GM20431 (cell line): ENCODE results near the gene PSAPL1.

Source experiments
- in situ Hi-C: fragments of 300-500 bp; cut with MseI, MboI; formaldehyde crosslinking; loops from one replicate; pipeline ENCODE4 v1.15.0; 2020; ENCODE audit warnings: low sequenced_read_pairs; ENCODE audit not compliant: unreplicated experiment

PSAPL1 gene, protein sequence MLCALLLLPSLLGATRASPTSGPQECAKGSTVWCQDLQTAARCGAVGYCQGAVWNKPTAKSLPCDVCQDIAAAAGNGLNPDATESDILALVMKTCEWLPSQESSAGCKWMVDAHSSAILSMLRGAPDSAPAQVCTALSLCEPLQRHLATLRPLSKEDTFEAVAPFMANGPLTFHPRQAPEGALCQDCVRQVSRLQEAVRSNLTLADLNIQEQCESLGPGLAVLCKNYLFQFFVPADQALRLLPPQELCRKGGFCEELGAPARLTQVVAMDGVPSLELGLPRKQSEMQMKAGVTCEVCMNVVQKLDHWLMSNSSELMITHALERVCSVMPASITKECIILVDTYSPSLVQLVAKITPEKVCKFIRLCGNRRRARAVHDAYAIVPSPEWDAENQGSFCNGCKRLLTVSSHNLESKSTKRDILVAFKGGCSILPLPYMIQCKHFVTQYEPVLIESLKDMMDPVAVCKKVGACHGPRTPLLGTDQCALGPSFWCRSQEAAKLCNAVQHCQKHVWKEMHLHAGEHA

DNA sequence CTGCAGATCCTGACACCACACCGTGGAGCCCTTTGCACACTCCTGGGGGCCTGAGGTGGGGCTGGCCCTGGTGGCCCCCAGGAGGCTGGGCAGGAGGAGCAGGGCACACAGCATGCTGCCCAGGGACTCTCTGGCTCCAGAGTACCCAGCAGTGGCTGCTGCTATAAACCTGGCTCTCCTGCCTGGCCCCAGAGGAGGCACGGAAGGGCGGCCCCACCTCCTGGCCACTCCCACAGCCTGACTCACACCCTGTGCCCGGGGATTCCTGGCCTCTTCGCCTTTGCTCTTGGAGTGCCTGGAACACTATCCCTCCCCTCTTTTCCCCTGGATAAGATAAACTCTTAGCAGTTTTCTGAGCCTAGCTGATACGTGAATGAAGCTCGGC, at the start of gene PSAPL1:
Gene PSAPL1 (minus strand): TSS at position 165 of the 385 bp plus-strand sequence. CDS start 51 bp downstream, at position 114.
- in situ Hi-C loops = no loop called here

GRCh38 chr4:7481227-7481626, 46.5 kb upstream of the PSAPL1 start:
- in situ Hi-C loops = no loop called here

- in situ Hi-C loops = no loop called here
Measured at GRCh38 chr4:7480423-7480822, 45.7 kb upstream of the PSAPL1 start.

GRCh38 chr4:7478665-7479064, 43.9 kb upstream of the PSAPL1 start:
- in situ Hi-C loops = no loop called here

GRCh38 chr4:7477695-7478094, 43.0 kb upstream of the PSAPL1 start:
- in situ Hi-C loops = no loop called here

GRCh38 chr4:7476820-7477219, 42.1 kb upstream of the PSAPL1 start:
- in situ Hi-C loops = no loop called here

DNA sequence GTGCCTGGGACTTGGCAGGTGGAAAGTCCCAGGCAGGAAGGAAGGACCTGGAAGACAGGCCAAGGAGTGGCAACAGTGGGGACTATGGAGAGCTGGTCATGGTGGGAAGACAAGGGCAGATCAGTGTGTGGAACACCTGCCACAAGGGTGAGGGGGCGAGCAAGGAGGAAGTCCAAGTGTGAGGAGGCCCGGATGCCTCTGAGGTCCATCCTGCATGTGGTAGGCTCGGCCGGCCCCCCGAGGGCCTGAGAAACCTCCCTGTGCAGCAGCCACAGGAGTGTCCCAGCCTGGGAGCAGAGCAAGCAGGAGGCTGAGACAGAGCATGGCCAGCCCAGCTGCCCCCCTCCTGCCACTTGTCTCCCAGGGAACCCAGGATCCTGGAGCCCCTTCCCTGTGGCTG, 40.5 kb upstream of the PSAPL1 start:
- in situ Hi-C loops = no loop called here

DNA sequence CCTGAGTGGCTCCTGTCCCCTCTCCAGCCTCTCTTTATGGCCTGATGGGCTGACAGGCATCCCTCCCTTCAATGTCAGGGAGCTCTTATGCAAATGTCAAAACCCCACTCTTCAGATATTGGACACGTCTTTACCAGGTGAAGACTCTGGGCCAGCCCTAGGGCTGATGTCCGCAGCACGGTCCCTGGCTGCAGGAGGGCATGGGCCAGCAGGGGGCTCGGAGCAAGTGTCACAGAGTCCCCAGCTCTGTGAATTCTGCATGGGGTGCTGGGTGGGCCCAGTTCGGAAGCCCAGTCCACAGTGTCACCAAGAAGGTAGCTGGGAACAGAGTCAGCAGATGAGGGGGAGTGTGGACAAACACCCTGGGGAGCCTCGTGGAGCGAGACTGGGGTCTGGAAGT, 39.6 kb upstream of the PSAPL1 start:
- in situ Hi-C loops = no loop called here

DNA sequence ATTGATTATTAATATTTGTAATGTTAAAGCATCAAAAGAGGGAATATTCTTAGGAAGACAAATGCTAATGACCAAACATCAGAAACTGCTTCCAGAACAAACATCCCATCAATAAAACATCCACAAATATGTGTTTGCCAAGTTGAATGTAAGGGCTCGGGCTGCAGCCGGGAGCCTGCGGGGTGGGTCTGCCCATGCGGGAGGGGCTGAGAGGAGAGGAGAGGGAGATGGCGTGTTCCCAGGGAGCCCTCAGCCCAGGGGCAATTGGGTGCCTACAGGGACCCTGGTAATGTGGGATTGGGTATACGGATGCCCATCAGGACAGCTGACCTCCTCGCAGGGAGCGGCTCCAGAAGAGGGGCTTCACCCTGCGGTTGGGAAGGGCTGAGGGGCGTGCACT, 38.4 kb upstream of the PSAPL1 start:
- in situ Hi-C loops = no loop called here

DNA sequence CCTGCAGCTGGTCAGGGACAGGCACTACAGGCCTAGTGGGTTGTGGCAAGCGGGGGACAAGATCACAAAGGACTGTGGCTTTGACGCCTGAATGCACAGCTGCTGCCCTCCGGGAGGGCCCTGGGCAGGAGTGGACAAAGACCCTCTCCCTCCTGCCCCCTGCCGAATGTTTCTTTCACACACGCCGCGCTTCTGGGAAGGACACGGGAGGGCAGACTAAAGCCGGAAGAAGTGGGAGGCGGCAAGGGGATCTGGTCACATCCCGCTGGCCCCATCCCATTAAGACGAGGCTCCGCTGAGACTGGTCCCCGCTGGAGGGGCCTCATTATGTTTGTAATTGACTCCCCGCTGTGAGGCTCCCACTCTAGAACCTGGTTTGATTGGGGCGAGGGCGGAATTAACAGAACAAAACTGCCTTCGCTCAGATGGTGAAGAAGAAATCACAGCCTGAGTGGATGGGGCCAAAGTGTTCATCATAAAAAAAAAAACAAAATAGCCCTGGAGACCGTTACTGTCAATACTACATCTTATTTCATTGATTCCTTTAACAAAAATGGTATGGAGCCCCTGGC, 37.8 kb upstream of the PSAPL1 start:
- in situ Hi-C loops = no loop called here

GRCh38 chr4:7470522-7471128, 35.9 kb upstream of the PSAPL1 start:
- in situ Hi-C loops = no loop called here

DNA sequence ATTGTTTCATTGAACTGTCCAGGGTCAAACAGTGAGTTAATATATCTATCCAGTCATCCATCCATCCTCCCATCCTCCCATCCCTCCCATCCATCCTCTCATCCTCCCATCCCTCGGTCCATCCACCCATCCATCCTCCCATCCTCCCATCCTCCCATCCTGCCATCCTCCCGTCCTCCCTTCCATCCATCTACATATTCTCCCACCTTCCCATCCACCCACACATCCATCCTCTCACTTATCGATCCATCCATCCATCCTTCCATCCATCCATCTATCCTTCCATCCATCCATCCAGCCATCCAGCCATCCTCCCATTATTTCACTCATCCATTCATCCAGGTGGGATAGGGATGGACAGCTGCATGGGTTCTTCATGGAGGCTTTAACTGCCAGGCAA, 35.4 kb upstream of the PSAPL1 start:
- in situ Hi-C loops = no loop called here

- in situ Hi-C loops = no loop called here
Measured at GRCh38 chr4:7469023-7469422, 34.3 kb upstream of the PSAPL1 start.

GRCh38 chr4:7467471-7467870, 32.7 kb upstream of the PSAPL1 start:
- in situ Hi-C loops = no loop called here

GRCh38 chr4:7466904-7467303, 32.2 kb upstream of the PSAPL1 start:
- in situ Hi-C loops = no loop called here

GRCh38 chr4:7466215-7466614, 31.5 kb upstream of the PSAPL1 start:
- in situ Hi-C loops = no loop called here

DNA sequence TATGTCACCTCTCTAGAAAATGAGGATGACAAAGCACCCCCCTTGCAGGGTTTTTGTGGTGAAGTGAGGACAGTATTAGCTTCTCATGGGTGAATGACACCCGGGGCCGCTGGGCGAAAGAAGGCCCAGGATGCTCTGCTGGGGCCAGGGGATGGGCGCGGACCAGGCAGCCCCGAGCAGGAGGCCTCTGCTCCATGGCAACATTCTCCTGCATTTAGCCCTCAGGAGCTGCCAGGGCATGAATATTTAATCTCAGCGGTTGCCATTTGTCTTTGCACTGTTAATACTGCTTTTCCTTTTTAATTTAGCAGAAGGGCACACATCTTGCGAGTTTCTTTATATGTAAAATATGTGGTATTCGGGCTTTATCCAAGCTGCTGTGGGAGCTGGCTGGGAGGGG, 30.3 kb upstream of the PSAPL1 start:
- in situ Hi-C loops = no loop called here

DNA sequence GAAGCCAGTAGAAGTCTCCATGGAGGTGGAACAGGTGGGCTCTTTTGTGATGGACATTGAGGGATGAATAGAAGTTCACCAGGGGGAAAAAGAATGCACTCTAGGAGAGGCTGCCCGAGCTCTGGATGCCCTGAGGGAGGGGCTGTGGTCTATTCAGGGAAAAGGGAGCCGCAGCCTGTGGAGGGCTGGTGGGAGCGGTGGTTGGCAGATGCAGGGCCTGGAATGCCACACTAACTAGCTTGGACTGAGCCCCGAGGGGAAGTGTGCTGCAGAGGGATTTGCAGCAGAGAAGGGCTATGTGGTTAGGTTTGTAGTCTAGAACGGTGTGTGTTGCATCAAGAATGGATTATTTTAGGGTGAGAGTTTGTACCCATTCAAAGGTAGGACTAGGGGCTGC, 29.5 kb upstream of the PSAPL1 start:
- in situ Hi-C loops = no loop called here

DNA sequence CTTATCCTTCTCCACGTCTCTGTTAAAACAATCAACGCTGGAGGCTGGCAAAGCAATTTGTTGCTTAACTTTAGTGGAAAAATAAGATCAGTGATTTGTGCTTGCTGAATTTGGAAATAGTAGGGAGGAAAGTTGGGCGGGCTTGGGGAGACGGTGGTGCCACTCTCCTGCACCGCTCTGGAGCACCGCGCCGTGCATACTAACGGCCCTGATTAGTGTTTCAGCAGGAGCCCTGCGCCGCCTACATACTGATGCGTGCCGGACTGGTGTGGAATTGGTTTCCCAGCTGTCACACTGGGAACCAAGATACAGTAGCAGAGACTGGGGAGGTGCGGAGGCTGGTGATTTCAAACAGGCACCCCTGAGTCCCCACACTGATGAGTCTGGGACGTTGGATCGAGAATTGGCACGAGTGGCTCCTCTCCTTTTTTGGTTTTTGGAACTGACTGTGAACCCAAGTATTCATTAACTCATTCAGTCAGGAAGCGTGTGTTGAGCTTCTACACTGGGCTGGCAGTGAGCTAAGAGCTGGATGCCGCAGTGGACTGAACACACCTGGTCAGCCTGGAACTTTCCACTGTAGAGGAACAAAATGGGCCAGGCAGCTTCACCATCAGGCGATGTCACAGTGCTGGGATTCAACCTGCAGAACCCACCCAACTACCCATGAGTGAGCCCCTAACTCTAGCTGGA, 29.0 kb upstream of the PSAPL1 start:
- in situ Hi-C loops = no loop called here

DNA sequence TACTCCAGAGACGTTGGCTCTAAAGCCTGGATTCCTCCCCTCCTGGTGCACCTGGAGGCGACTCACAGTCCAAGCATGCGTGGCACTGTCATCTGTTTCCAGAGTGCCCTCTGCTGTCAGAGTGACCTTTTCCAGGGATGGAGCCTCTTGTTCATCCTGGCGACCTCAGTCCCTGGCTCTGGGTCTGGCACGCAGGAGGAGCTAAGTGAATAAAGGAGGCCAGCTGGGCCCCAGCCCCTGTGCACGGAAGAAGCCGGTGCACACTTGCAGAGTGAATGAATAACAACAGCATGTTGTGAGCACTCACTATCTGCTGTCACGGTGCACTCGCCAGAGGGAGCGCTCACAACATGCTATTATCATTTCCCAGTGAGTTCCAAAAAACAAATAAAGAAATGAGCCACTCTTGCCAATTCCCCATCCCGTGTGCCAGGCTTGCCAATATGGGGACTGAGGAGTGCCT, 27.8 kb upstream of the PSAPL1 start:
- in situ Hi-C loops = no loop called here

DNA sequence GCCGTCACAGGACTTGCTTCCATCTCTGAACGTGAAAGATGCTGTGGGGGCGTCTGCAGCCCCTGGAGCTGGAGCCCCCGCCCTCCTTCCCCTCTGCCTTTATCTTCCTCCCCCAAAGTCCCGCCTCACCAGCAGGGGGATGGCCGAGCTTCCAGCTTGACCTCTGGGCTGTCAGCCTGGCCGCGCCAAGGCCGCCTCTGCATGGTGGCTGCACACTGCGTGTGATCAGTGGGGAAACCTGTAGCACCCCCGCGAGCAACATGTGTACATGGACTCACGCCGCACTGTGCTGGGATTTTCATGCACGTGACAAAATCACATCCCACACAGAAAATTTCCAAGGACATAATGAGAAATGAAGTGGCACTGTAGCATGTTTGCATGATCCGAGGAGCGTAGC, 26.5 kb upstream of the PSAPL1 start:
- in situ Hi-C loops = no loop called here
